AG04449 (cell line): ENCODE data around the gene SAC3D1.
"Not testable (repeated sequence)": the region's sequence is repeated elsewhere in the genome, so short reads cannot be mapped to it uniquely, and the experiment has no call there.

Source experiments
- CTCF ChIA-PET: fragments of 350-600 bp; formaldehyde crosslinking; extraction: SDS; loops from one replicate; lab custom pipeline; 2021; ENCODE audit warnings: antibody characterized with exemption; lab: Yijun Ruan, JAX
- POLR2A ChIA-PET: fragments of 400-600, 350-600 bp; formaldehyde crosslinking; extraction: SDS; loops from one replicate; lab custom pipeline; 2020; ENCODE audit warnings: antibody characterized with exemption, inconsistent platforms; lab: Yijun Ruan, JAX
- DNase-seq: peaks from one replicate; pipeline ENCODE4 v3.0.0-alpha.2; 2010; ENCODE audit warnings: low read depth, low spot score
- H3K4me3 ChIP-seq: 2 replicates; pipeline ENCODE4 v1.5.1; 2011; ENCODE audit warnings: low read depth, mild to moderate bottlenecking, control low read depth, low read length
- TF ChIP-seq, protein P1 (sequence below): IDR thresholded peaks from one replicate; pipeline ENCODE4 v1.5.1; 2011; ENCODE audit warnings: mild to moderate bottlenecking, moderate library complexity, low read length, control low read depth, inconsistent platforms; ENCODE audit not compliant: insufficient read depth; ENCODE audit errors: missing control alignments

The SAC3D1 gene

DNA sequence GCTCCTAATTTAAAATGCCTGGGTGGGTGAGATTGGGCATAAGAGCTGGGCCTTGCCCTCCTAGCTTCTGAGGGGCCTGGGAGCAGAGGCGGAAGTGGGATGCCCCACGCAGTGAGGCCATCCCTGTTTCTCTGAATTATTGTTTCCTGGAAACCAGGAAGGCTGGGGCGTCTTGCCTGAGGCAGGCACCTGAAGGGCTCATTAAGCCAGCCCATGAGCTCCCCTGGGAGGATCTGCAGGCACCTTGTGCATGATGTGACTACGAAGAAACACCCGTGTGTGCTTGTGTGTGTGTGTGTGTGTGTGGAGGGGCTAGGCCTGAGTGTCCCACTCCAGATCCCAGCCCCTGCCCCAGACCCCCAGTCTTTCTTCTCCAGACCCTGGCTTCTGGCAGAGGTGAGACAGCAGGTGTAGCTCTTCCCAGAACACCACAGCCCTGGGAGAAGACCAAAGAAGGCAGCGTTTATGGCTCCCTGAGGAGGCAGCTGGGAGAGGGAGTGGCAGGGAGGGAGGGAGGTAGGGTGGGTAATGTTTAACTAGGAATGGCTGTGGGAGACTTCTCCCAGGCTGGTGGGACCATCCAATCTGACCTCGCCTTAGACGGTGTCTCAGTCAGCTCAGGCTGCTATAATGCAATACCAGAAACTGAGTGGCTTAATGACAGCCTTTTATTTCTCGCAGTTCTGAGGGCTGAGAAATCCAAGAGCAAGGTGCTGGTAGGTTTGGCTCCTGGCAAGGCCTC, 42.1 kb upstream of the SAC3D1 start:
- TF ChIP-seq, protein P1, sequence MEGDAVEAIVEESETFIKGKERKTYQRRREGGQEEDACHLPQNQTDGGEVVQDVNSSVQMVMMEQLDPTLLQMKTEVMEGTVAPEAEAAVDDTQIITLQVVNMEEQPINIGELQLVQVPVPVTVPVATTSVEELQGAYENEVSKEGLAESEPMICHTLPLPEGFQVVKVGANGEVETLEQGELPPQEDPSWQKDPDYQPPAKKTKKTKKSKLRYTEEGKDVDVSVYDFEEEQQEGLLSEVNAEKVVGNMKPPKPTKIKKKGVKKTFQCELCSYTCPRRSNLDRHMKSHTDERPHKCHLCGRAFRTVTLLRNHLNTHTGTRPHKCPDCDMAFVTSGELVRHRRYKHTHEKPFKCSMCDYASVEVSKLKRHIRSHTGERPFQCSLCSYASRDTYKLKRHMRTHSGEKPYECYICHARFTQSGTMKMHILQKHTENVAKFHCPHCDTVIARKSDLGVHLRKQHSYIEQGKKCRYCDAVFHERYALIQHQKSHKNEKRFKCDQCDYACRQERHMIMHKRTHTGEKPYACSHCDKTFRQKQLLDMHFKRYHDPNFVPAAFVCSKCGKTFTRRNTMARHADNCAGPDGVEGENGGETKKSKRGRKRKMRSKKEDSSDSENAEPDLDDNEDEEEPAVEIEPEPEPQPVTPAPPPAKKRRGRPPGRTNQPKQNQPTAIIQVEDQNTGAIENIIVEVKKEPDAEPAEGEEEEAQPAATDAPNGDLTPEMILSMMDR = no peak
- ChIA-PET POLR2A (no interaction called here), CTCF (interaction anchor here (0.6 to 14.5 kb wide), 2 partner anchors 11 to 73 kb away, joined by 3 to 179 read pairs; partner anchors contain the start of gene ARL2)
- DNase-seq = no peak
- no peak overlapping the region for H3K4me3 ChIP-seq

DNA sequence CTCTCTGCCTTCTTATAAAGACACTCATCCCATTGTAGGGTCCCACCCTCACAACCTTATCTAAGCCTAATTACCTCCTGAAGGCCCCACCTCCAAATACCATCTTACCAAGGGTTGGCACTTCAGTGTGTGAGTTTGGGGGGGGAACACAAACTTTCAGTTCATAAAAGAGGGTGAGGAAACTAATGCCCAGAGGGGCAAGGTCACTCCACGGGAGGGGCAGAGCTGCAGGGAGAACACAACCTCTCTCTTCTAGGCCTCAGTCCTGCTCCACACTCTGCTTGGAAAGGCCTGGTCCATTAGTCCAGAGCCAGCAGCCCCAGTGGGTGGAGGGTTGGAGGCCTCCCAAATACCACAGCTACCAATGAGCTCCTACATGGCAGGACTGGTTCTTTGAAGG, 41.5 kb upstream of the SAC3D1 start:
- CTCF ChIA-PET = interaction anchor here (14.5 kb wide), 1 partner anchor 11 kb away, joined by 179 read pairs; the partner anchor contains the start of gene ARL2
- TF ChIP-seq, protein P1 = no peak
- no peak overlapping the region for H3K4me3 ChIP-seq
- POLR2A ChIA-PET = no interaction called here
- no peak for DNase-seq

DNA sequence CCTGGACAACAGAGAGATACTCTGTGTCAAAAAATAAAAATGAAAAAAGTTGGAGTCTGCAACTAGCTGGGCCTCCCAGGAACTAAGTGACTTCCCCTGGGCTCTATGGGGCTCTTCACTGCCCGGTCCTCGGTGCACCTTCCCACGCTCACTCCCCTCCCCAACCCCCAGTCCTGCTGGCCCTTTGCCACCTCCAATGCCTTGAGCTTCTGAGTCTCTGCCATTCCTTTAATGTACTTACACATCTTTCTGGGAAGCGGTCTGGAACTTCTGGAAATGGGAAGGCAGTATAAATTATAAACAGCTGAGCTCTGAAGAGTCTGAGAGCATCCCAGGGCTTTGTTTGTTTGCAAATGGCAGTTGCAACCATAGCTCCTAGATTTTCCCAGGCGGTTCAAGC, 38.3 kb upstream of the SAC3D1 start:
- ChIA-PET POLR2A (no interaction called here), CTCF (interaction anchor here (1.0 to 14.5 kb wide), 2 partner anchors 7 to 108 kb away, joined by 3 to 179 read pairs; partner anchors contain the start of gene ARL2)
- TF ChIP-seq, protein P1 = no peak
- DNase-seq = no peak
- no peak overlapping the region for H3K4me3 ChIP-seq

DNA sequence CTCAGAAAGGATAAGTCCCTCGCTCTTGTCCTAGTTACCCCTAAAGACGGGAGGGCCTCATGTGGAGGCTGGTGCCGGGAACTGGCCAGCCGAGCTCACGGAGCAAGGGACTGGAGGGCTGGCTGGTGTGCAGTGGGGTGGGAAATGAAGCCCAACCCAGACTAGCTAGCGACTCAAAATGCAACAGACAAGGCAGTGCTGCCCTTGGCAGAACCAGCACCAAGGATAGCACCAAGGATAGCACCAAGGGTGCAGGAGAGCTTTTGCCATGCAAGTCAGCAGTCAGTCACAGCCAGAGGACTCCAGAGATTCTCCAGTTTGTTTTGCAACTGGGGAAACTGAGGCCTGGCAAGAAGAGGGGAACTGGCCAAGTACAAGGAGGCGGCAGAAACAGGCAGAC, 37.7 kb upstream of the SAC3D1 start:
- CTCF ChIA-PET = interaction anchor here (0.9 to 14.5 kb wide), 3 partner anchors 7 to 155 kb away, joined by 3 to 179 read pairs (median 3); partner anchors contain the start of gene ARL2
- H3K4me3 ChIP-seq = no peak overlapping the region
- POLR2A ChIA-PET = no interaction called here
- TF ChIP-seq, protein P1 = no peak
- no peak for DNase-seq

DNA sequence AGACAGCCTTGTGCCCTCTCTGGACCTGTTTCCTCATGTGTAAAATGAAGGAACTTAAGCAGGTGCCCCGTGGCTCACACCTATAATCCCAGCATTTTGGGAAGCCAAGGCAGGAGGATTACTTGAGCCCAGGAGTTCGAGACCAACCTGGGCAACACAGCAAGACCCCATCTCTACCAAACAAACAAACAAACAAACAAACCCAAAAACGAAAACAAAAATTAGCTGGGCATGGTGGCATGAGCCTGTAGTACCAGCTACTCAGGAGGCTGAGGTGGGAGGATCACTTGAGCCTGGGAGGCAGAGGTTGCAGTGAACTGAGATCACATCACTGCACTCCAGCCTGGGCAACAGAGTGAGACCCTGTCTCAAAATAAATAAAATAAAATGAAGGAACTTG, 37.0 kb upstream of the SAC3D1 start:
- POLR2A ChIA-PET, DNase-seq, H3K4me3 ChIP-seq: not testable (repeated sequence)
- CTCF ChIA-PET = interaction anchor here (0.9 to 14.5 kb wide), 4 partner anchors 4 to 155 kb away, joined by 3 to 179 read pairs (median 91); partner anchors contain the start of genes ARL2 and BATF2

DNA sequence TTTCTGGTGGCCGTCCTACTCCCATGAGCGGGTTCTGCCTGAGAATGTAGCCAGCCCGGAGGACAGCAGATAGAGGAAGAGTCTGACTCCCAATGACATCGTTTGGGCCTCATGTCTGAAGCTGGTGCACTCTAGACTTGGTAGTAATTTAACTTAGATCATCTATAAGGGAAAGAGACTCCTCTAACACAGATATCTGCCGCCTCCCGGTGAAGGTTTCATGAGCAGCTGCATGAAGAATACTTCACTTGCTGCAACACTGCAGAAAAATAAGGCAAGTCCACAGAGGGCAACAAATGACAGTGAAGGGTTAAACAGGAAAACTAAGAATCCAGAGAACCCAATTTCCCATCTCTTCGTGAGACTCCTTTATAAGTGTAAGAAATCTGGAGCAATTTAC, 33.0 kb upstream of the SAC3D1 start:
- DNase-seq = no peak
- TF ChIP-seq, protein P1 = no peak
- POLR2A ChIA-PET = no interaction called here
- H3K4me3 ChIP-seq = no peak overlapping the region
- CTCF ChIA-PET = interaction anchor here (0.6 to 12.4 kb wide), 6 partner anchors 8 to 160 kb away, joined by 3 to 179 read pairs (median 4); partner anchors contain the start of genes BATF2 and SNX15
